ENCODE results near the gene CFAP410. TPM values are rescaled to one million over a fixed set of nuclear protein-coding genes. Genes with fewer than 3 reads are reported as not detected.
"Not testable (repeated sequence)": the region's sequence is repeated elsewhere in the genome, so short reads cannot be mapped to it uniquely, and the experiment has no call there.

CFAP410 gene
- polyA plus RNA-seq, 1 donor = 16.5 TPM

- no peak for DNase-seq (ENCODE audit: low read depth)
These were observed 12.5 kb upstream of the CFAP410 start for GRCh38 chr21:44351535-44352252.

- DNase-seq (ENCODE audit: low read depth) = no peak
These were observed 11.7 kb upstream of the CFAP410 start for GRCh38 chr21:44350773-44351481.

GRCh38 chr21:44349847-44350772, 10.9 kb upstream of the CFAP410 start:
- no peak for DNase-seq (ENCODE audit: low read depth)

- no peak for DNase-seq (ENCODE audit: low read depth)
These were observed 10.2 kb upstream of the CFAP410 start for GRCh38 chr21:44349416-44349846.

GRCh38 chr21:44348861-44349260, 9.7 kb upstream of the CFAP410 start:
- DNase-seq (ENCODE audit: low read depth) = no peak

- DNase-seq (ENCODE audit: low read depth) = no peak
These were observed 8.8 kb upstream of the CFAP410 start for GRCh38 chr21:44347911-44348451.

- DNase-seq (ENCODE audit: low read depth) = no peak
These were observed 6.3 kb upstream of the CFAP410 start for GRCh38 chr21:44345495-44345894.

GRCh38 chr21:44344541-44345183, 5.5 kb upstream of the CFAP410 start:
- no peak for DNase-seq (ENCODE audit: low read depth)

- DNase-seq (ENCODE audit: low read depth) = not testable (repeated sequence)
These were observed 3.8 kb upstream of the CFAP410 start for GRCh38 chr21:44342981-44343380.

GRCh38 chr21:44341726-44342458, 2.7 kb upstream of the CFAP410 start:
- not testable (repeated sequence) for DNase-seq (ENCODE audit: low read depth)

- no peak for DNase-seq (ENCODE audit: low read depth)
These were observed 972 bp downstream of the CFAP410 start for GRCh38 chr21:44337941-44338895.

- no peak for DNase-seq (ENCODE audit: low read depth)
These were observed 1.7 kb downstream of the CFAP410 start for GRCh38 chr21:44337449-44337848.

- DNase-seq (ENCODE audit: low read depth) = no peak
These were observed 3.7 kb downstream of the CFAP410 start for GRCh38 chr21:44335266-44336059.

- DNase-seq (ENCODE audit: low read depth) = no peak
These were observed 4.7 kb downstream of the CFAP410 start for GRCh38 chr21:44334329-44335030.

- no peak for DNase-seq (ENCODE audit: low read depth)
These were observed 5.5 kb downstream of the CFAP410 start for GRCh38 chr21:44333509-44334328.

- no peak for DNase-seq (ENCODE audit: low read depth)
These were observed 6.2 kb downstream of the CFAP410 start for GRCh38 chr21:44332965-44333364.

- DNase-seq (ENCODE audit: low read depth) = no peak
These were observed 6.8 kb downstream of the CFAP410 start for GRCh38 chr21:44332383-44332782.
